DMS153 treated with DMSO at 0.1 percent for 48 hours (cell line): ENCODE measurements around the gene TXLNG.

Source experiments
- DNase-seq: peaks from one replicate; lab custom pipeline; 2025; ENCODE audit not compliant: unreplicated experiment; lab: John Stamatoyannopoulos, UW

The TXLNG gene

DNA sequence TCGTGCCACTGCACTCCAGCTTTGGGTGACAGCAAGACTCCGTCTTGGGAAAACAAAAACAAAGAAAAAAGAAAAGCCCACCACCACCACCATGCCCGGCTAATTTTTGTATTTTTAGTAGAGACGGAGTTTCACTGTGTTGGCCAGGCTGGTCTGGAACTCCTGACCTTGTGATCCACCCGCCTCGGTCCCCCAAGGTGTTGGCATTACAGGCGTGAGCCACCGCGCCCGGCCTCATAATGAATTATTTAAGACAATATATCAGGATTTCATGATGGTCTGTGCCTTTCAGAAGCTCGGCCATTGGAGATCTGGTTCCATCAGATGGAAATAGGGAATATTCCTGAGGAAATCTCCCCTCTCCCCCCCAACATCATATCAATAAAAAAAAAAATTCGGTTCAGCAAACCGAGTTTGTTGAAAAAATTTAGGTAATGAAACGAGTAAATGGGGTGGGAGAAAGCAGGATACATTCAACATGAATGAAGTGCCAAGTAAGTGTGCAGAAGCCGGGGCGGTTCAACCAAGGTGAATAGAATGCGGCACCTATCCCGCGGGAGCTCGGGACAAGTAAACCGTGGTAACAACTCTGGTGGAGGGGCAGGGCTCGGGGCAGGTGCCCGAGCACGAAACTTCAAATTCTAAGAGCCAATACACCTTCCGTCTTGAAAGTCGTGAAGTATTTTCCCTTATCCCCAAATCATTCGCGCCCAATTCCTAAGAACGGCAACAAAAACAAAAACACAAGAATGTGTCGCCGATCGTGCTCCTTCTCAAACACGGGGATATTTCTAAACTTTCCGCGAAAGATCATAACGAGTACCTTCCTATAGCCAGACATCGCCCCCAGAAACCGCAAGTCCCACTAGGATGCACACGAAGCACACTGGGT lies 773 bp upstream of the TXLNG start:
- DNase-seq: no peak

DNA sequence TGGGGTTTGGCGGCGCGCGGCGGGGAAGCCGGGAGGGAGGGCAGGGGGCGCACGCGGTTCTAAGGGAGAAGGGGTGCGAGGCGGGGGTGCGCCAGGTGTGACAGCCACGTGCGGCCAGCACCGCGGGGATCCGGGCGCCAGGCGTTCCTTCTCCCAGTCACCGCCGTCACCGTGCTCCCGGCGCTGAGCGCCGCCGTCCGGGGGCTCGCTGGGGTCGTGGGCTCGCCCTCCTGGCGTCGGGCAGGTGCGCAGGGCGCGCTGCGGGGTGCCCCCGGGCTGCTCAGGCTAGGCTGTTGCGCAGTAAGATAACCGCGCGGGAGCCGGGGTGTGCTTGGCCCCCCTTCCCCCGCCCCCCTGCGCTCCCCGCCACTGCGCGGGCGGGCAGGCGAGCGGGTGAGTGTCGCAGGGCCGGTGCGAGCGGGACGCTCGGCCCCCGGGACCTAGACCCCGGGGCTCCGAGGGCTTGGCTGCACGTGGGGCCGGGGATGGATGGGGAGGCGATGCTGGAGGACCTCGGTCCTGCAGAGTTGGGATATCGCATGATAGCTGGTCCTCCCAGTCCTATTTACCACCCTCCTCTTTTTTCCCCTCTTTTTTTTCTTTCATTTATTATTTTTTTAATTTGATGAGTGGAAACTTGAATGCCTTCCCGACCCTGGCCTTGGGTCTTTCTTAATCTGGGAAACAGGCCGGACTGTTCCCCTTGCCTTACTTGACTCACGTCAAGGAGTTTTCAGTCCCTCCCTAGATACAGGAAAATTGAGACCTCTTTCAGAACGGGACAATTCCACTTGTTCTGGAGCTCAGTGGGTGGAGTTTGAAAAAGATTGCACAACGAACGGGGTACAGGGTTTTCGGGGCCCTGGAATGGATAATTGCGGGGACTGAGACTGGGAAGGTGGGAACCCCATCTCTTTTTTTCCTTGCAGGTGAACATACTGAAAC lies 797 bp downstream of the TXLNG start:
- DNase-seq: no peak

DNA sequence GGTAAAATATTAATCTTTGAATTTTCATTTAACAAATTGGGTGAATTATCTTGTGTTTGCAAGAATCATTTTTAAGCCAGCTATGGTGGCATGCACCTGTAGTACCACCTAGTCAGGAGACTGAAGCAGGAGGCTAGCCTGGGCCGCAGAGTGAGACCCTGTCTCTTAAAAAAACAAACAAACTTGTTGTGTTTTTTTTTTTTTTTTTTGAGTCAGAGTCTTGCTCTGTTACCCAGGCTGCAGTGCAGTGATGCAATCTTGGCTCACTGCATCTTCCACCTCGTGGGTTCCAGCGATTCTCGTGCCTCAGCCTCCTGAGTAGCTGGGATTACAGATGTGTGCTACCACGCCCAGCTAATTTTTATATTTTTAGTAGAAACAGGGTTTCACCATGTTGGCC lies 2.2 kb downstream of the TXLNG start:
- DNase-seq: no peak

DNA sequence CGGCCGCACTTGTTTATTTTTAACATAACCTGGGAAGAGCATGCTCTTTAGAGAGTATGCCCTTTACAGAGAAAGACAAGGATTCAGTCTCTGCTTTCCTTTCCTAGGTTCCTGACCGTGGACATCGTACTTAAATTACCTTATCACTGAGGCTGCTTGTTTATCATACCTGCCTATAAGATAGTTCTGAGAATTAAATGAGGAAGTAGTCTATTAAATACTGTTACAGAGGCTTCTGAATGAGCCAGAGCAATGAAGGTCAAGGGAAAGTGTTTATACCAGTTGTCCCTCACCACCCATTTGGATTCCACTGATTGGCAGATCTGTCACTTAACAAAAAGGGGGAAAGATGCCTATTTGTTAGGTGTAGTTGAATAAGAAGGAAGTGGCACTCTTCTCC lies 10.0 kb downstream of the TXLNG start:
- DNase-seq: no peak

DNA sequence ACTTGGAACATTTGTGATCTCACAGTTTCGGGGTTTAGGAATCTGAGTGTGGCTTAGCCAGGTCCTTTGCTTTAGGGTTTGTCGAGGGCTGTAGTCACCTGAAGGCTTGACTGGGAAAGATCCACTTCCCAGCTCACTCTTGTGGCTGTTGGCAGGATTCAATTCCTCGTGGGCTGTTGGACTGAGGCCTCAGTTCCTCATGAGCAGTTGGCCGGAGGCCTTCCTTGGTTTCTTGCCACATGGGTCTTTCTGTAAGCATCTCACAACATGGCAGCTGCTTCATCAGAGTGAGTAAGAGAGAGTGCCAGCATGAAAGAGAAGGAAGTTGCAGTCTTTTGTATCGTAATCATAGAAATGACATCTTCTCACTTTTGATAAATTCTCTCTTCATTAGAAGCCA lies 11.1 kb downstream of the TXLNG start:
- no peak for DNase-seq

DNA sequence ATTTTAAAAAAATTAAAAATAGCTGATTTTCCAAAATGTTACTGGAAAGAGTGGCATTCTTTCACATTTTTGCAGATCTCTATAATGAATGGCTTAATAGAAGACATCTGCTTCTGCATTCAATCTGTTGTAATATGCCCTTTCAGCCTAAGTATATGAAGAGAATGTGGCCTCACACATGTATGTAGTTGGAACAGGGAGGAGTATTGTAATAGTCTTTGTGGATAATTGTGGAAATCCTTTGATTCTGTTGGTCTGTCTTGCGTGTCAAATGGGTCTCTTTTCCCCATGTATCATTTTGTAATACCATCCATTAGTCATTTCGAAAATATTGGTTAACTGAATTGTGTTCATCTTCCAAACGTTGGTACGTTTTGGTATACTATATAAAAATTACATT lies 11.6 kb downstream of the TXLNG start:
- DNase-seq: no peak

DNA sequence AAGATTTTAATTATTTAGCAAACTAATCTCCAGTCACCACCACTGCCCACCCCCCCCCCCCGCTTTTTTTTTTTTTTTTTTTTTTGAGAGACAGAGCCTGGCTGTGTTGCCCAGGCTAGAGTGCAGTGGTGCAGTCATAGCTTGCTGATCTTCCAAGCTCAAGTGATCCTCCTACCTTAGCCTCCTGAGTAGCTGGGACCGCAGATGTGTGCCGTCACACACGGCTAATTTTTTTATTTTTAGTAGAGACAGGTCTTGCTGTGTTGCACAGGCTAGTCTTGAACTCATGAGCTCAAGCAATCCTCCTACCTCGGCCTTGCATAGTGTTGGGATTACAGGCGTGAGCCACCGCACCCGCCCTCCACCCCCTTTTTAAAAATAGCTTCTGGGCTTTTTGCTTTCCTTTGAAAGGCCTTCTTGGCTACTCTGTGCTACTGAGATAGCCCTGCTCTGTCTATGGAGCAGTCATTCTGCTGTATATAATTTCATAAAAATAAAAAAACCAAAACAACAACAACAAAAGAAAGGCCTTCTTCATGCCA lies 18.7 kb downstream of the TXLNG start:
- no peak for DNase-seq

DNA sequence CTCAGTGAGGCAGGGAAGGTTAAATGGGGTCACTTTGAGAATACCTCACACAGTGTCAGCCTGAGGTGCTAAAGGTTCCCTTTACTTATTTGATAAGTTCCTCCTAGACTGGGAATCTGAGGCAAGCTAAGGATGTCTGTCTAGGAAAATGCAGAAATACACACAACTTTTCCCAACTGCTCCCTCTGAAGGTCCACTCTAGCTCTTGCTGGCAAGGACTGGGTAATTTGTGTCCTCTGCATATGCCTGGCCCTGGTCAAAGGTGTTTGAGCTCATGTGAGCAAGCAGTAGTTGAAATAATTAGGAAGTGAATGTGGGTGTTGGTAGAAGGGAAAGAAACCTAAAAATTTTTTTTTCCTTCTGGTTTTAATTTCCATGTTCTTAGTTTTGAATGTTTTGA lies 21.3 kb downstream of the TXLNG start:
- DNase-seq: no peak

DNA sequence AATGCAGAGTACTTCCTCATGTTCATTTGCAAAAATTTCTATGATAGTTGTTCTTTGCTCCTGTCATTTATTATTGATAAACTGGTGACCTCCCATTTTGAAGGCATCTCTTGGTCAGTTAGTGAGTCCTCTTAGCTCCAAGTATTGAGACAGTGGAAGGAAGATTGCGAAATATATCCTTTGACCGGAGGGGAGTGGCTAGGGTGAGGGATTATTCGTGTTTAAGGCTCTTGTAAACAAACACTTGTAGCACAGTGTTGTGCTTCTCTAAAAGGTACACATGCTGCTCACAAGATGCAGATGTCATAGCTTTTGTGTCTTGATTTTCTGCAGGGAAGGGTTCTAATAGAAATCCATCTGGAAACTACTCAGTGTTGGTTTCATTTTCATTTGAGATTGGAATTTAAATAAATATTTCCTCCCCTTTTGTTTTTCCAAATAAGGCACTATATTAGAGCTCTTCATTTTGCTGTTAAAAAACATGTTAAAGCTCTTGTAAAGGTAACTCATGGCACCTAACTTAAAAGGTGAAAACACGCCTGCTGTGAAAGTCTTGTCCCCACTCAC lies 21.8 kb downstream of the TXLNG start:
- DNase-seq: no peak

DNA sequence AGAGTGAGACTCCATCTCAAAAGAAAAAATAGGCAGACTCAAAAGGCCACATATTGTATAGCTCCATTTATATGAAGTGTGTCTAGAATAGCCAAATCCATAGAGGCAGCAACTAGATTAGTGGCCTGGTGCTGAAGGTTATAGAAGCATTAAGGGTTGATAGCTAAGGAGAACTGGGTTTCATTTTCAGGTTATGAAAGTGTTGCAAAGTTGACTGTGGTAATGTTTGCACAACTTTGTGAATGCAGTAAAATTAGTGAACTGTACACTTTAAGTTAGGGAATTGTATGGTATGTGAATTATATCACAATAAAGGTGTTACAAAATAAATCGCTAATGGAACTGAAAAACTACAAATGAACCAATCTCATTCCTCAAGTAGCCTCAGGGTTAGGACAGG lies 28.3 kb downstream of the TXLNG start:
- no peak for DNase-seq

DNA sequence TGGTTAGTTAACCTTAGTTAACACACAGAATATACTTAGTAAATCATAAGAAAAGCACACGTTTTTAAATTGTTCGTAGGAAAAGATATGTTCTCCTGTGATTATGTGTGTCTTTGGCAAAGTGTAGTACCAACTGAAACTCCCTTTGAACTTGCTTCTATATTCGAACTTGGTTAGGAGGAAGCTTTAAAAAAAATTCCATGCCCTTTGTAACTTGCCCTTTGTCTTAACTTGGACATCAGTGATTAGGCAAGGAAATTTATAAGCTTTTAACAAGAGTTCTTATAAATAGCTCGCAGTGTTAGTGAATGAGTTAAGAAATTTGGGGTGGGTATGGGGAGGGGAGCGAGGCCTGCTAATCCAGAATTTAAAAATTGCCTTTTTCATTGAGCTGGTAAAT lies 33.4 kb downstream of the TXLNG start:
- no peak for DNase-seq

DNA sequence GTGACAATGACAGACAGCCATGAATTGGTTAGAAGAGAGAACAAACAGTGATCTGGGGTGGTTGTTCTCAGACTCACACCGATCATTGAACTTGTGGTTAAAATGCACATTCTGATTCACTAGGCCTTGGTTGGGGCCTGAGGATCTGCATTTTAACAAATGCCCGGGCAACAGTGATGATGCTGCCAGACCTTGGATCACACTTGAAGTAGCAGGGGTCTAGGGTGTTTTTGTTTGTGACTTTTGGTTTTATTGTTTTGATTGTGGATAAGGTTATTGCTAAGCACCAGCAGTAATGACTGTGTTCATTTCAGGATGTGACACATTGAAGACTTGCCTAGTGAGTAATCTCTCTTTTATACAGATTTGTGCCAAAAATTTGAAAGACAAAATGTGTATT lies 36.5 kb downstream of the TXLNG start:
- DNase-seq: no peak

DNA sequence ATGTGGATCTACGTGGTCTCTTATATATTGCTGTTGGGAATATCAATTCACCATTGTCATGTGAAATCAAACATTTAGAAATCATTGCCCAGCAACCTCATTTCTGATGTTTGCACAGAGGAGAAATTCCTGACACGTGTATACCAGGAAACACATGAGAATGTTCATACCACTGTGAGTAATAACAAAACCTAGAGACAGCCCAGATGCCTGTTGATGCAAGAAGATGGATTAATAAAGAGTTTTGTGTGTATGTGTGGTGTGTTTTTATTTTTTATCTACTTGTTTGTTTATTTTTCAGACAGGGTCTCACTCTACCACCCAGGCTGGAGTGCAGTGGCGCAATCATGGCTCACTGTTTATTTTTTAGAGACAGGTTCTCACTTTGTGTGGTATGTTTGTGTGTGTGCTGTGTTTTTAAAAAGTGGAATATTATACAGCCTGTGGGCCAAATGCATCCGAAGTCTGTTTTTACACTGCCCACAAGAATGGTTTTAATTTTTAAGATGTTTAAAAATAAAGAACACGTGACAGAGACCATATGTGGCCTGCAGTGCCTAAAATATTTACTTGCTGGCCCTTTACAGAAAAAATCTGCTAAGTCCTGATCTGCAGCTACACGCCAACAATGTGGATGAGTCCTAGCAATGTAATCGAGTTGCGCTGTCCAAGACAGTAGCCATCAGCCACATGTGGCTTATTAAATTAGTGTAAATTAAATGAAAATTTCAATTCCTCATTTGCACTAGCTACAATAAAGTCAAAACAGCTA lies 39.2 kb downstream of the TXLNG start:
- DNase-seq: no peak

DNA sequence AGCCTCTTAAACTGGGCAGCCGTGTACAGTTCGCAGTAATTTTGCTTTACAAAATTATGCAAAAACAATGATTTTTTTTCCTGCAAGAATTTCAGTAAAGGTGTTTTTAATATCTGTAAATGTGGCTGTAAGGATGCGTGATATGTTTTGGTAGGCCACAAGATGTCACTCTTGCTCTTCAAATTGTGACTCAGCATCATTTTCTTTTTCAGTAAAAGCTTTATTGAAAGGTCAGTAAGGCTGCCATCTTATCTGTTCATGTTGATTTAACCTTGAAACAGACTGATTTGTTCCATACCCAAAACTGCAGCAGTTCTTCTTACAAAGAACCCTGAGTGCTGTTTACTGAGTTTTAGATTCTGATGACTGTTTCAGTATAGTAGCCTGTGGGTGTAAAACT lies 39.9 kb downstream of the TXLNG start:
- DNase-seq: no peak

DNA sequence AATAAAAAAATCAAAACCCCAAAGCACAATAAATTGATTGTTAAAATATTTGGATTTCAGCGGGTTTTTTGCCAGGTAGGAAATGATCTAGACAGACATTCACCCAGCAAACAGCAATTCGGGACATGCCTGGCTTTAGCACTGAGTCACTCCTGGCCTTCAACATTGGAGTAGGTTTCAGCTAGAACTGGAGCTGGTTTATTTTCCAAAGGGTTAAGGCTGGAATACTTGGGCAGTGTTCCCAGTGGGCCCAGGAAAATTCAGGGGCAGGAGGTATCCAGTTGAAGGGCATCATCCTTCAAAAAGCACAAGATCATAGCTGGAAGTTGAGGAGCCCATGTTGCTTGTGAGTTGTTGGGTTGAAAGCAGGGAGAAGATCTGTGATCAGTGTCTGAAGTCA lies 41.0 kb downstream of the TXLNG start:
- DNase-seq: no peak

DNA sequence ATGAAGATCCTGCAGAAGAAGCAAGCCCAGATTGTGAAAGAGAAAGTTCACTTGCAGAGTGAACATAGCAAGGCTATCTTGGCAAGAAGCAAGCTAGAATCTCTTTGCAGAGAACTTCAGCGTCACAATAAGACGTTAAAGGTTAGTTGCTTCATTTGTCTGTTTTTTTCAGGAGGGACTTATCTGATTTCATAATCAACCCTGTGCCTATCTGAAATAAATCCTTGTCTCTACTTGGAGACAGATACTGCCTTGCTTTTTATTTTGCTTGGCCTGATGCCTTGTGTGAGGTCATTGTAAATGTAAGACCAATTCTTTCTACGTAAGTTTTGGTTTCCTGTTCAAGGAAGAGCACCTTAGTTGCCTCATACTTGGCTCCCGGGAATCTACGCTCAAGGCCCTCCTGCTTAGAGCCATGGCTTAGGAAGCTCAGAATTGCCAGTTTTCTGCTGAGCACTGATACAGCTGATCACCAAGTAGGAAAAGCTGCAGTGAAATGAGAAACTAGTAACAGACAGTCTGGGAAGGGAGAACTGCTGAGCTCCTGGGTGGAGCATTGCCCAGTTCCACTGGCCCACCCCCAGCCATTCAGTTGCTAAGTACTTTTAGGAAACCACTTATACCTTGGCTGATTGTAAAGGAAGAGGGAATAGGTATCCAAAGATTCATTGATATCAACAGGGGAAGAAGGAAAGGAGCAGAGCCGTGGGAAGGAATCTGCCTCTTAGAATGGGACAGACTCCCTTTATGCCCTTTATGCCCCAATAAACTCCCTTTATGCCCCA lies 42.0 kb downstream of the TXLNG start:
- no peak for DNase-seq

DNA sequence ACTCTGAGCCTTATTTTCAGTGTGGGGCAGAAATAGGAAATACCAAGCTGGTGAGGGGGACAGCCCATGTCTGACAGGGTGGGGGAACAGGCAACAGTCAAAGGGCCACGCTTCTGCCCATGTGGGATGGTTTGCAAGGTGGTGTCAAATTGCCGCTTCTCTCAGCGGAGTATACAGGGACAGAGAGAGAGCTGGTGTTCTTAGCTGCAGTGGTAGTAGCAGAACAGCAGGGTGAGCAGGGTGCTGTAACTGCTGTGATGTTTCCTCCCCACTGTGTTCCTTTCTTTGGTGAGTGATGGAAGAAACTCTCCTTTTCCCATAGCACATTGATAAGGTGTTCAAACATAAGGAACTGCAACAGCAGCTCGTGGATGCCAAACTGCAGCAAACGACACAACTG lies 46.0 kb downstream of the TXLNG start:
- DNase-seq: no peak

DNA sequence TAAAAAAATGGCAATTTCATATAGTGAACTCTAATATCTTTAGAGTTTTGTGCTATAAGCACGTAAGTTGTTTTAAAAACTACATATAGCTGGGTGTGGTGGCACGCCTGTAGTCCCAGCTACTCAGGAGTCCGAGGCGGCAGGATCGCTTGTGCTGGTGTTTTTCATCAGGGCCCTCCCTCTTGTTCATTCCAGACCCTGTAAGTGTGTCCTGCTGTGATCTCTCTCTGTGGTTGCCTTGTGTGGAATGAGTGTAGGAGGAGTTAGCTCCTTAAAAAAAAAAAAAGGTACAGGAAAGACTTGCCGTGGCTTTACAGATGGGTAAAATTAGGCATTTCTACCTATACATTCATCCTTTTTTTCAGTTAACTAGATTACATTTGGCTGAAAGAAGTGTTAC lies 48.5 kb downstream of the TXLNG start:
- DNase-seq: no peak

DNA sequence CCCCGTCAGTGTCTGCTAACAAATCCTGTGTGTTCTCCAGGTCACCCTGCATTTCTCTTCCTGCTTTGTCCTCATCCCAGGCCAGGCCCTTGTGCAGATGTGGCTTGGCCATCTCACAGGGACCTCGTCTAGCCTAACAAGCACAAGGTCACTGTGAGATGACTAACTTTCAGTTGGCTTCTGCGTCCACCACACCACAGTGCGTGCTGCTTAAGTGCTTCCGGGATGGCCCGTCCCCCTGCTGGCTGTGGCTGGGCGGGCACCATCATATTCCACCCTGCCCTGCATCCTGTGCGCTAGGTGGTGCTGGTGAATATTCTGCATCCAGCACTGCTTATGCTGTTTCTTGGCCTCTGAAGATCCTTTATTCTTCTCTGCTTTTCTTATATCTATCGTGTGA lies 50.1 kb downstream of the TXLNG start:
- DNase-seq: no peak
